GM23248 (cell line): ENCODE data around the gene RXRB. TPM values are rescaled to one million over a fixed set of nuclear protein-coding genes. Genes with fewer than 3 reads are reported as not detected.

Experiments
- DNase-seq: peaks from one replicate; pipeline ENCODE4 v3.0.0-alpha.2; 2015
- H2AFZ ChIP-seq: fragments of 200-600 bp; sonication (generic); 2 replicates; pipeline ENCODE4 v1.6.1; 2016; ENCODE audit warnings: antibody characterized with exemption
- H3F3A ChIP-seq: fragments of 200-600 bp; sonication (generic); 2 replicates; pipeline ENCODE4 v1.6.1; 2016; ENCODE audit warnings: mild to moderate bottlenecking, antibody characterized with exemption, mixed run types; ENCODE audit not compliant: insufficient read depth
- H3K27ac ChIP-seq: fragments of 200-600 bp; sonication (generic); 2 replicates; pipeline ENCODE4 v1.5.1; 2016; ENCODE audit warnings: mild to moderate bottlenecking
- H3K27me3 ChIP-seq: fragments of 200-600 bp; sonication (generic); replicated peaks from 2 replicates; pipeline ENCODE4 v1.6.1; 2016; ENCODE audit warnings: mild to moderate bottlenecking; ENCODE audit not compliant: insufficient read depth
- H3K36me3 ChIP-seq: fragments of 200-600 bp; sonication (generic); 2 replicates; pipeline ENCODE4 v1.6.1; 2016; ENCODE audit warnings: low read depth, mild to moderate bottlenecking
- H3K4me1 ChIP-seq: fragments of 200-600 bp; sonication (generic); 2 replicates; pipeline ENCODE4 v1.6.1; 2016; ENCODE audit warnings: mild to moderate bottlenecking; ENCODE audit not compliant: insufficient read depth
- H3K4me2 ChIP-seq: fragments of 200-600 bp; sonication (generic); one replicate; pipeline ENCODE4 v1.6.1; 2016; ENCODE audit warnings: mild to moderate bottlenecking; ENCODE audit not compliant: unreplicated experiment
- H3K4me3 ChIP-seq: fragments of 200-600 bp; sonication (generic); 2 replicates; pipeline ENCODE4 v1.5.1; 2016; ENCODE audit warnings: mild to moderate bottlenecking
- H3K79me2 ChIP-seq: fragments of 200-600 bp; sonication (generic); 2 replicates; pipeline ENCODE4 v1.6.1; 2016; ENCODE audit warnings: mild to moderate bottlenecking; ENCODE audit not compliant: insufficient read depth
- H3K9ac ChIP-seq: fragments of 200-600 bp; sonication (generic); 2 replicates; pipeline ENCODE4 v1.6.1; 2016; ENCODE audit warnings: mild to moderate bottlenecking
- H3K9me2 ChIP-seq: fragments of 200-600 bp; sonication (generic); 2 replicates; pipeline ENCODE4 v1.6.1; 2016; ENCODE audit warnings: mixed run types, mild to moderate bottlenecking, moderate library complexity; ENCODE audit not compliant: insufficient read depth
- H3K9me3 ChIP-seq: fragments of 200-600 bp; sonication (generic); one replicate; pipeline ENCODE4 v1.6.1; 2017; ENCODE audit warnings: low read depth
- H4K20me1 ChIP-seq: fragments of 200-600 bp; sonication (generic); 2 replicates; pipeline ENCODE4 v1.6.0; 2016; ENCODE audit not compliant: insufficient read depth
- EZH2 ChIP-seq: fragments of 200-600 bp; sonication (generic); IDR thresholded peaks from 2 replicates; pipeline ENCODE4 v1.6.1; 2018; ENCODE audit warnings: antibody characterized with exemption, mild to moderate bottlenecking; ENCODE audit not compliant: insufficient read depth, poor library complexity, severe bottlenecking
- EZH2phosphoT487 ChIP-seq: fragments of 200-600 bp; sonication (generic); IDR thresholded peaks from 2 replicates; pipeline ENCODE4 v1.6.1; 2018; ENCODE audit warnings: antibody characterized with exemption, moderate library complexity, mild to moderate bottlenecking, low read depth; ENCODE audit not compliant: insufficient read depth
- WGBS, 2 experiments: methylation state at CpG; one replicate each; pipeline ENCODE4 v1.1.6; 2015 to 2017; ENCODE audit warnings: low lambda C conversion rate in 2 of 2, low coverage in 1 of 2; ENCODE audit errors: missing lambda C conversion rate in 2 of 2; 5-methylcytosine and 5-hydroxymethylcytosine counted together
- in situ Hi-C: fragments of 300-500 bp; cut with MboI; formaldehyde crosslinking; loops from 2 replicates; pipeline ENCODE4 v1.15.0; 2020
- polyA plus RNA-seq: library from polyadenylated mRNA; unstranded; fragments of >200 nt; fragmentation: Nextera tagmentation; extraction: Ambion mirVana; gene quantifications from 2 replicates; pipeline ENCODE4 v1.2.1, GENCODE V29; 2016
- total RNA-seq: library from RNA; depleted of rRNA; stranded (reverse); fragments of >200 nt; shearing (Covaris generic); gene quantifications from 2 replicates; pipeline ENCODE4 v1.2.3, GENCODE V29; 2014

The RXRB gene
- total and polyA plus RNA-seq, 2 experiments from 2014 or later, result 27.7 to 28.1 TPM

GRCh38 chr6:33185654-33186187, 14.7 kb downstream of the RXRB start:
- Histone ChIP-seq H3K4me1 (no peaks in the 10 kb centered on the region), H3K4me3 (no peak overlapping the region), H3K27ac (no peak overlapping the region), H3K4me2 (no peak overlapping the region), H3K36me3 (no peaks in the 10 kb centered on the region), H3K9ac (no peak overlapping the region), H4K20me1 (no peaks in the 10 kb centered on the region), H2AFZ (no peak overlapping the region), H3K27me3 (0 out of 2 replicates have a peak, but pooled peaks cover under 1% of the 10 kb centered on the region), H3K79me2 (no peaks in the 10 kb centered on the region), H3K9me3 (no peaks in the 10 kb centered on the region), H3F3A (no peaks in the 10 kb centered on the region), H3K9me2 (no peaks in the 10 kb centered on the region)
- in situ Hi-C loops, result no loop called here
- TF ChIP-seq EZH2phosphoT487, result no peak
- TF ChIP-seq EZH2, result no peak
- 69% methylated on average over 4 of the region's 4 CpGs; no CpG with 5 or more reads in 1 of the 2 experiments for WGBS, 2 experiments
- DNase-seq, result no peak

DNA sequence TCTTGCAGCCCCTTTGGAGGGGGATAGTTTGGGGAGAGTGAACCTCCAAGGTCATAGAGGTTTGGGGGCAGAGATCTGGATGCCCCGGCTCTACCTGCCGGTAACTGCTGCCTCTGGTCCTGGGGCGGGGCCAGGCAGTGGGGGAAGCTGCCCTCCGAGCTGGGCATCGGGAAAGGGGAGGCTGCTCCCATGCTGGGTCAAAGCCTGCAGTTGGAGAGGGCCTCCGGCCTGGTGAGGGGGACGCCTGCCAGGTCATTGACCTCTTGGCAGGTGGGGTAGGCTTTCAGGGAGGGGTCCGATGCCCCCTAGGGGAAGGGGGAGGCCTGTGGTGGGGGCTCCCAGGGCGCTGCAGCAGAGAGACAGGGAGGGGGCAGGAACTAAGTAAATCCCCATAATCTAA, 15.3 kb downstream of the RXRB start:
- Histone ChIP-seq H3K9ac (no peak overlapping the region), H3F3A (no peaks in the 10 kb centered on the region), H3K9me3 (no peaks in the 10 kb centered on the region), H3K36me3 (no peaks in the 10 kb centered on the region), H3K27me3 (no peaks in the 10 kb centered on the region), H3K4me2 (no peak overlapping the region), H3K27ac (no peak overlapping the region), H2AFZ (no peak overlapping the region), H3K4me3 (no peak overlapping the region), H3K4me1 (no peaks in the 10 kb centered on the region), H3K79me2 (no peaks in the 10 kb centered on the region), H4K20me1 (no peaks in the 10 kb centered on the region), H3K9me2 (no peaks in the 10 kb centered on the region)
- DNase-seq, result no peak
- WGBS, 2 experiments, result 64 to 71% methylated on average over 8 to 9 of the region's 9 CpGs
- no peak for TF ChIP-seq EZH2phosphoT487
- TF ChIP-seq EZH2, result no peak
- in situ Hi-C loops, result no loop called here

DNA sequence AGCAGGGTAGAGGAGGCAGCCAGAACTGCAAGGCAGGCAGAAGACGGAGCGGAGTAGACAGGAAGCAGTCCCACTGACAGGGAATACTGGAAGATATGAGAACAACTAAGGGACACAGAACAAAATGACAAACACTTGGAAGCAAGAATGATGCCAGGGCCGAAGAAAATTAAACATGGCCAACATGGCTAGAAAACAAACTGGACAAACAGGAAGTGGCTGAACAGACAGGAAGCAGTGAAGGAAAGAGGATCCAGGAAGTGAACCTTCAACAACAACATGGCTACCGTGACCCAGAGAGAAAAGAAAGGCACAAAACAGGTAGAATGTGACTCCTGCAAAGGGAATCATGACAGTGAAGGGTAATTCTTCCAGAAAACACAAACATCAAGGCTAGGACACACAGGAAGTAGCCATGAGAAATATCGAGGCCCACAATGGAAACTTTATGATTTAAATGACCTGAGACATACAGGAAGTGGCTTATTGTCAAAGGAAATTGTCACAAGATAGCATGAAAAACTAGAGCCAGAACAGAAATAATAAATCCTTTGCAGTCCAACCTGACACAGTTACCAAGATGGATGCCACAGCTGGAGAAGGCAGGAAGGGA, 17.3 kb downstream of the RXRB start:
- 95 to 96% methylated on average over 5 of the region's 5 CpGs for WGBS, 2 experiments
- Histone ChIP-seq H4K20me1 (no peaks in the 10 kb centered on the region), H3K4me2 (no peak overlapping the region), H2AFZ (peak overlapping the region; percentile 74), H3K36me3 (no peaks in the 10 kb centered on the region), H3K27ac (no peak overlapping the region), H3K9me3 (no peaks in the 10 kb centered on the region), H3K9ac (no peak overlapping the region), H3F3A (no peaks in the 10 kb centered on the region), H3K27me3 (no peaks in the 10 kb centered on the region), H3K79me2 (no peaks in the 10 kb centered on the region), H3K4me3 (no peak overlapping the region), H3K9me2 (no peaks in the 10 kb centered on the region), H3K4me1 (no peaks in the 10 kb centered on the region)
- no peak for DNase-seq
- in situ Hi-C loops, result no loop called here
- TF ChIP-seq EZH2 (no peak), EZH2phosphoT487 (no peak)

- no peaks in the 10 kb centered on the region for H3K27me3 ChIP-seq
- in situ Hi-C loops, result no loop called here
- no peak overlapping the region for H3K27ac ChIP-seq
- no peaks in the 10 kb centered on the region for H3K9me2 ChIP-seq
- no peak for TF ChIP-seq EZH2
- TF ChIP-seq EZH2phosphoT487, result no peak
- no peaks in the 10 kb centered on the region for H3K79me2 ChIP-seq
- no peaks in the 10 kb centered on the region for H4K20me1 ChIP-seq
- no peaks in the 10 kb centered on the region for H3K36me3 ChIP-seq
- no peak overlapping the region for H3K4me3 ChIP-seq
- no peak for DNase-seq
- H3K4me1 ChIP-seq, result no peaks in the 10 kb centered on the region
- WGBS, 2 experiments, result 63 to 70% methylated on average over 6 to 7 of the region's 7 CpGs
- H3K4me2 ChIP-seq, result no peak overlapping the region
- H3K9ac ChIP-seq, result no peak overlapping the region
- no peaks in the 10 kb centered on the region for H3F3A ChIP-seq
- no peaks in the 10 kb centered on the region for H3K9me3 ChIP-seq
- no peak overlapping the region for H2AFZ ChIP-seq
These were observed 19.3 kb downstream of the RXRB start for GRCh38 chr6:33181141-33181540.
